ENCODE measurements around the gene LAMC2.

LAMC2 gene

DNA sequence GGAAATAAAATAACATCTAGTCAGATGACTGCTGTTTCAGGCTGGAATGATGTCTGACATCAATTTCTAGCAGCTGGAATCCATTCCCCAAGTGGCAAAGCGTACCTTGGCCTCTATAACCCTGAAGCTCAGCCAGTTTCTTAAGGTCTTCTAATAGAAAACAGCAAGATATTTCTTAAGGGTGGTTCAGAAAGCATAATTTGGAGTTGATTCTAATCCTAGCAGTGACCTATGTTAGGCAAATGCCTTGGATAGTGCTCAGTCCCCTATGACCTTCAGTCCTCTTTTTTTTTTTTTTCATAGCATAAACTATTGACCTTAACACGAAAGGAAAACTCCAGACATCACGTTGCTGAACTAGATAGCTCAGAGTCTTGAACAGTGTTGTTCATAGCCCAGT, 56.5 kb downstream of the LAMC2 start:
- DNase-seq (ENCODE audit: low read depth, low spot score) = no peak
- in situ Hi-C loops (cut with HindIII; ENCODE audit: low sequenced_read_pairs) = no loop called here
- no peak overlapping the region for H3K4me3 ChIP-seq (ENCODE audit: low read depth, low read length)
- TF ChIP-seq CTCF (IDR thresholded peaks at IDR 0.05; ENCODE audit: low read depth, low read length) = no peak

- in situ Hi-C loops (cut with HindIII; ENCODE audit: low sequenced_read_pairs) = no loop called here
- no peak for TF ChIP-seq CTCF (IDR thresholded peaks at IDR 0.05; ENCODE audit: low read depth, low read length)
- H3K4me3 ChIP-seq (ENCODE audit: low read depth, low read length) = no peak overlapping the region
- no peak for DNase-seq (ENCODE audit: low read depth, low spot score)
Observed at GRCh38 chr1:183243161-183244050, 57.3 kb downstream of the LAMC2 start.

GRCh38 chr1:183244466-183244865, 58.4 kb downstream of the LAMC2 start:
- no peak for TF ChIP-seq CTCF (IDR thresholded peaks at IDR 0.05; ENCODE audit: low read depth, low read length)
- no peak overlapping the region for H3K4me3 ChIP-seq (ENCODE audit: low read depth, low read length)
- in situ Hi-C loops (cut with HindIII; ENCODE audit: low sequenced_read_pairs) = no loop called here
- no peak for DNase-seq (ENCODE audit: low read depth, low spot score)

GRCh38 chr1:183245357-183245756, 59.3 kb downstream of the LAMC2 start:
- no peak for DNase-seq (ENCODE audit: low read depth, low spot score)
- TF ChIP-seq CTCF (IDR thresholded peaks at IDR 0.05; ENCODE audit: low read depth, low read length) = no peak
- H3K4me3 ChIP-seq (ENCODE audit: low read depth, low read length) = no peak overlapping the region
- in situ Hi-C loops (cut with HindIII; ENCODE audit: low sequenced_read_pairs) = no loop called here

- in situ Hi-C loops (cut with HindIII; ENCODE audit: low sequenced_read_pairs) = no loop called here
- TF ChIP-seq CTCF (IDR thresholded peaks at IDR 0.05; ENCODE audit: low read depth, low read length) = no peak
- H3K4me3 ChIP-seq (ENCODE audit: low read depth, low read length) = no peak overlapping the region
- no peak for DNase-seq (ENCODE audit: low read depth, low spot score)
Observed at GRCh38 chr1:183246436-183246835, 60.4 kb downstream of the LAMC2 start.

DNA sequence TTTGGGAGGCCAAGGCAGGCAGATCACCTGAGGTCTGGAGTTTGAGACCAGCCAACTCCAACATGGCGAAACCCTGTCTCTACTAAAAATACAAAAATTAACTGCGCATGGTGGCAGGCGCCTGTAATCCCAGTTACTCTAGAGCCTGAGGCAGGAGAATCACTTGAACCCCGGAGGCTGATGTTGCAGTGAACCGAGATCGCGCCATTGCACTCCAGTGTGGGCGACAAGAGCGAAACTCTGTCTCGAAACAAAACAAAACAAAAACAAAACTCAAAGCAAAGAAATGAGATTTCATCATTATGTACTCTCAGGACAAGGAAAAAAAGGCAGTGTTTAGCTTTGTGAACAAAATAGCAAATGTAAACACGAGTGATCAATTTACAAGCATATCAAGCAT, 61.0 kb downstream of the LAMC2 start:
- H3K4me3 ChIP-seq (ENCODE audit: low read depth, low read length) = no peak overlapping the region
- TF ChIP-seq CTCF (IDR thresholded peaks at IDR 0.05; ENCODE audit: low read depth, low read length) = no peak
- DNase-seq (ENCODE audit: low read depth, low spot score) = no peak
- in situ Hi-C loops (cut with HindIII; ENCODE audit: low sequenced_read_pairs) = no loop called here

Measured in astrocyte of the spinal cord (primary cell).